OCI-LY7 (cell line): ENCODE results near the gene UBE4B. TPM values are rescaled to one million over a fixed set of nuclear protein-coding genes. Genes with fewer than 3 reads are reported as not detected.

ENCODE experiments used
- BruUV-seq: library from RNA; stranded (reverse); fragments of 400-500 nt; replicated peaks from 2 replicates; lab custom pipeline; 2021; lab: Mats Ljungman, UMichigan
- CTCF ChIA-PET: fragments of 300-600 bp; sonication (Branson Sonifier 250); formaldehyde crosslinking; loops from one replicate; lab custom pipeline; 2022; ENCODE audit warnings: antibody characterized with exemption; ENCODE audit not compliant: unreplicated experiment; lab: Charles Lee
- POLR2A ChIA-PET: fragments of 300-600 bp; sonication (Branson Sonifier 250); formaldehyde crosslinking; loops from one replicate; lab custom pipeline; 2022; ENCODE audit warnings: antibody characterized with exemption; lab: Charles Lee
- DNase-seq: peaks from one replicate; pipeline ENCODE4 v3.0.0-alpha.2; 2015; ENCODE audit warnings: low spot score
- H2AFZ ChIP-seq: fragments of 200-600 bp; sonication (generic), shearing (Covaris generic); 2 replicates; pipeline ENCODE4 v1.6.1; 2014; ENCODE audit warnings: mild to moderate bottlenecking, antibody characterized with exemption, low read length, moderate library complexity
- H3K27ac ChIP-seq: fragments of 200-600 bp; sonication (generic); 2 replicates; pipeline ENCODE4 v1.5.1; 2014; ENCODE audit warnings: mixed run types, low read depth, mild to moderate bottlenecking, moderate library complexity, low read length, inconsistent platforms; ENCODE audit not compliant: poor library complexity, severe bottlenecking
- H3K36me3 ChIP-seq: fragments of 200-600 bp; sonication (generic); 2 replicates; pipeline ENCODE4 v1.6.1; 2014; ENCODE audit warnings: mild to moderate bottlenecking, antibody characterized with exemption, low read length, moderate library complexity, mixed read lengths; ENCODE audit not compliant: insufficient read depth
- H3K4me1 ChIP-seq: fragments of 200-600 bp; sonication (generic); 2 replicates; pipeline ENCODE4 v1.5.1; 2014; ENCODE audit warnings: mild to moderate bottlenecking, low read length; ENCODE audit not compliant: insufficient read depth, poor library complexity, severe bottlenecking
- H3K4me2 ChIP-seq: fragments of 200-600 bp; sonication (generic); 2 replicates; pipeline ENCODE4 v1.6.1; 2014; ENCODE audit warnings: mild to moderate bottlenecking, low read length
- H3K4me3 ChIP-seq: fragments of 200-600 bp; sonication (generic); 2 replicates; pipeline ENCODE4 v1.5.1; 2014; ENCODE audit warnings: mild to moderate bottlenecking, low read depth, low read length; ENCODE audit not compliant: poor library complexity, severe bottlenecking
- H3K79me2 ChIP-seq: fragments of 200-600 bp; sonication (generic); 2 replicates; pipeline ENCODE4 v1.6.1; 2016; ENCODE audit warnings: low read depth, mild to moderate bottlenecking, low read length, moderate library complexity, mixed read lengths; ENCODE audit not compliant: insufficient read depth
- H3K9me2 ChIP-seq: fragments of 200-600 bp; sonication (generic); 2 replicates; pipeline ENCODE4 v1.6.1; 2016; ENCODE audit warnings: mild to moderate bottlenecking, low read length, mixed read lengths; ENCODE audit not compliant: insufficient read depth
- H3K9me3 ChIP-seq: fragments of 200-600 bp; sonication (generic); 2 replicates; pipeline ENCODE4 v1.6.1; 2014; ENCODE audit warnings: mild to moderate bottlenecking, mixed run types, low read length, mixed read lengths
- H4K20me1 ChIP-seq: fragments of 200-600 bp; sonication (generic); 2 replicates; pipeline ENCODE4 v1.6.1; 2014; ENCODE audit warnings: mild to moderate bottlenecking, antibody characterized with exemption, low read length, moderate library complexity, mixed read lengths; ENCODE audit not compliant: insufficient read depth
- CTCF ChIP-seq: fragments of 200-600 bp; sonication (generic); conservative IDR thresholded peaks from 2 replicates; pipeline ENCODE4 v1.5.1; 2014; ENCODE audit warnings: mild to moderate bottlenecking, antibody characterized with exemption, low read length, moderate library complexity, mixed read lengths
- EZH2phosphoT487 ChIP-seq: fragments of 200-600 bp; sonication (generic); IDR thresholded peaks from 2 replicates; pipeline ENCODE4 v1.6.1; 2018; ENCODE audit warnings: low read depth, borderline replicate concordance, mild to moderate bottlenecking, mixed run types, antibody characterized with exemption, low read length, moderate library complexity, mixed read lengths
- intact Hi-C: fragments of 100-400 bp; cut with micrococcal nuclease; formaldehyde crosslinking; loops from one replicate; pipeline ENCODE4 v1.10.0; 2022; ENCODE audit not compliant: unreplicated experiment
- total RNA-seq, 2 experiments: library from RNA; depleted of rRNA in 1 of 2; stranded (reverse); fragments of >200 nt in 1 of 2; shearing (Covaris generic) in 1 of 2; gene quantifications; 2 replicates each; pipeline ENCODE4 v1.2.3, GENCODE V29; 2014 to 2022

Gene UBE4B
- total RNA-seq, 2 experiments from 2014 or later: 21.5 to 40.7 TPM

DNA sequence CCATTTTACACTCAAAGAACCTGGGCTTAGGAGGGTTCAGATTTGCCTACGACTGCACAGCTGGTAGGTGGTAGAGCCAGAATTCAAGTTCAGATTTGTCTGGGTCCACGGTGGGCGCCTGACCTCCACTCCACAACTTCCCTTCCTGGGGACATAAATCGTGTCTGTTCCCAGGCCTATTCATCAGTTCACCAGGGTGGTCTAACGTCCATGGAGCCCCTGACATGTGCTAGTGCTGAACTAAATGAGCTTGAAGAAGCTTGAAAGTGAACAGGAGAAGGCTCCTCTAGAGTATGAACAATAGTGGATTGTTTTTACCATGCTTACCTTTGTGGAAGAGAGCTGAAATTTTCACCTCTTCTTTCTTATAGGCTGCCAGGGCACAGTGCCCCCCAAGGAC lies 145.1 kb downstream of the UBE4B start:
- POLR2A ChIA-PET: interaction anchor here (0.5 to 1.3 kb wide), 2 partner anchors 26 to 237 kb away, joined by 3 to 4 read pairs; no protein-coding TSS in a partner anchor
- no peaks in the 10 kb centered on the region for H3K9me2 ChIP-seq
- H3K4me3 ChIP-seq: no peak overlapping the region
- H4K20me1 ChIP-seq: no peaks in the 10 kb centered on the region
- DNase-seq: no peak
- H3K4me2 ChIP-seq: no peak overlapping the region
- no peak for TF ChIP-seq CTCF
- TF ChIP-seq EZH2phosphoT487: no peak
- no TSS peak for BruUV-seq
- intact Hi-C loops: no loop called here
- no peaks in the 10 kb centered on the region for H3K4me1 ChIP-seq
- CTCF ChIA-PET: no interaction called here
- no peaks in the 10 kb centered on the region for H3K79me2 ChIP-seq
- 0 out of 2 replicates have a peak, but pooled peaks cover 5% of the 10 kb centered on the region for H3K9me3 ChIP-seq
- H3K27ac ChIP-seq: no peak overlapping the region
- H3K36me3 ChIP-seq: peaks cover 23% of the 10 kb centered on the region
- no peak overlapping the region for H2AFZ ChIP-seq

- no peak for TF ChIP-seq CTCF
- no peak for TF ChIP-seq EZH2phosphoT487
- Histone ChIP-seq H3K4me2 (no peak overlapping the region), H3K27ac (no peak overlapping the region), H2AFZ (no peak overlapping the region), H4K20me1 (no peaks in the 10 kb centered on the region), H3K9me2 (no peaks in the 10 kb centered on the region), H3K4me3 (no peak overlapping the region), H3K4me1 (no peaks in the 10 kb centered on the region), H3K36me3 (peaks cover 21% of the 10 kb centered on the region), H3K9me3 (0 out of 2 replicates have a peak, but pooled peaks cover 5% of the 10 kb centered on the region), H3K79me2 (no peaks in the 10 kb centered on the region)
- no peak for DNase-seq
- CTCF ChIA-PET: no interaction called here
- POLR2A ChIA-PET: interaction anchor here (0.5 to 1.3 kb wide), 2 partner anchors 25 to 238 kb away, joined by 3 to 4 read pairs; no protein-coding TSS in a partner anchor
- no TSS peak for BruUV-seq
- intact Hi-C loops: no loop called here
Observed at GRCh38 chr1:10178597-10179405, 146.0 kb downstream of the UBE4B start.
